ENCODE results near the gene ACER3. TPM values are rescaled to one million over a fixed set of nuclear protein-coding genes. Genes with fewer than 3 reads are reported as not detected.
"Not testable (repeated sequence)": the region's sequence is repeated elsewhere in the genome, so short reads cannot be mapped to it uniquely, and the experiment has no call there.

The ACER3 gene
- total and polyA plus RNA-seq, 8 donors, result 2.1 to 25.9 (median 8.5) TPM

- Histone ChIP-seq H3K9me3 (no peaks in the 10 kb centered on the region), H3K4me3 (no peak overlapping the region), H3K4me1 (no peaks in the 10 kb centered on the region), H3K27ac (no peak overlapping the region), H3K36me3 (peaks cover 0 to 7% (median 5%) of the 10 kb centered on the region in 4 donors), H3K27me3 (no peaks in the 10 kb centered on the region)
- intact Hi-C loops (cut with DNase I; ENCODE audit: low total_unique reads), result no loop called here
- 91 to 100% (median 98%) methylated on average over 2 of the region's 2 CpGs for WGBS, 5 donors
- TF ChIP-seq EP300 (IDR thresholded peaks at IDR 0.05) (no peak), CTCF (IDR thresholded peaks at IDR 0.05) (no peak), POLR2A (IDR thresholded peaks at IDR 0.05) (no peak), POLR2AphosphoS5 (IDR thresholded peaks at IDR 0.05) (no peak)
- no peak for DNase-seq
Observed at GRCh38 chr11:77002776-77003175, 142.1 kb downstream of the ACER3 start.

DNA sequence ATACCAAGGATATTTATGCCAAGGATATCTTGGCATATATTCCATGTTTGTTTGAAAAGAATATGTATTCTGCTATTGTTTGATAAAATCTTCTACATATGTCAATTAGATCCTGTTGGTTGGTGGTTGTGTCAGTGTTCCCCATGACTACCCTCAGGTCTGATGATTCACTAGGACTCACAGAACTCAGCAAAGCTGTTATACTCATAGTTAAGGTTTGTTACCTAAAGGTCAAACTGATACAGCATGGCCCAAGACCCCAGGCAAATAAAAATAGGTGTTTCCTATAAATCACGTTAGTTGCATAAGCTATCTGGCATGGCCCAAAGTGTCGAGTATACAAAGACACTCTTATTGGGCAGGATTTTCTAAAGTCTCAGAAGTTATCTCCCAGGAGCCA, 143.2 kb downstream of the ACER3 start:
- Histone ChIP-seq H3K4me3 (no peak overlapping the region), H3K36me3 (peaks cover 0 to 9% (median 4%) of the 10 kb centered on the region in 4 donors), H3K27me3 (no peaks in the 10 kb centered on the region), H3K9me3 (no peaks in the 10 kb centered on the region), H3K27ac (no peak overlapping the region), H3K4me1 (no peaks in the 10 kb centered on the region)
- TF ChIP-seq POLR2A (IDR thresholded peaks at IDR 0.05) (no peak), POLR2AphosphoS5 (IDR thresholded peaks at IDR 0.05) (no peak), CTCF (IDR thresholded peaks at IDR 0.05) (no peak), EP300 (IDR thresholded peaks at IDR 0.05) (no peak)
- DNase-seq, result no peak
- intact Hi-C loops (cut with DNase I; ENCODE audit: low total_unique reads), result no loop called here
- WGBS, 5 donors, result 39 to 69% (median 44%) methylated on average over 2 of the region's 2 CpGs

DNA sequence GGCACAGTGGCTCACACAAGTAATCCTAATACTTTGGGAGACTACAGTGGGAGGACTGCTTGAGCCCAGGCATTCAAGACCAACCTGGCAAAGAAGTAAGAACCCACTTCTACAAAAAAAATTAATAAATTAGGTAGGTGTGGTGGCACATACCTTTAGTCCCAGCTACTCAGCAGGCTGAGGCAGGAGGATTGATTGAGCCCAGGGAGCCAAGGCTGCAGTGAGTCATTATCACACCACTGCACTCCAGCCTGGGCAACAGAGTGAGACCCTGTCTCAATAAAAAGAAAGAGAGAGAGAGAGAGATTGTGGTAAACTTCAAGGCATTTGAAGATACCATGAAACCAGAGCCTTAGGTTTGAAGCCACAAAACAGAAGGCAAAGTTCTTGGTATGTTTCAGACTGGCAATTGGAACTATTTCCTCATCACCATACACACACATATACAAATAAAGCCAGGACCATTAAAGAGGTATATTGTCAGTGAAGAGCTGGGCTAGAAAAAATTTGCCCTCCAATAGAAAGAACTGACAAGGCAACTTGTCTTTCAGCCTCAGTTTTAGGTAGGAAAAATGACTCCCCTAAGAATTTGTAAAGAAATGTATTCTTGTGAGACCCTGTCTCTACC, 148.9 kb downstream of the ACER3 start:
- Histone ChIP-seq H3K4me1 (no peaks in the 10 kb centered on the region), H3K9me3 (no peaks in the 10 kb centered on the region), H3K4me3 (no peak overlapping the region), H3K36me3 (peaks cover 0 to 17% (median 10%) of the 10 kb centered on the region in 4 donors), H3K27ac (no peak overlapping the region), H3K27me3 (no peaks in the 10 kb centered on the region)
- TF ChIP-seq CTCF (IDR thresholded peaks at IDR 0.05), result no peak
- TF ChIP-seq EP300 (IDR thresholded peaks at IDR 0.05), result no peak
- no peak for TF ChIP-seq POLR2AphosphoS5 (IDR thresholded peaks at IDR 0.05)
- no peak for TF ChIP-seq POLR2A (IDR thresholded peaks at IDR 0.05)
- DNase-seq, result no peak
- intact Hi-C loops (cut with DNase I; ENCODE audit: low total_unique reads), result no loop called here

- H3K27ac ChIP-seq, result no peak overlapping the region
- DNase-seq, result no peak
- peaks cover 0 to 35% (median 14%) of the 10 kb centered on the region in 4 donors for H3K36me3 ChIP-seq
- H3K4me1 ChIP-seq, result peaks cover 0 to 13% (median 2%) of the 10 kb centered on the region in 4 donors
- H3K4me3 ChIP-seq, result no peak overlapping the region
- TF ChIP-seq EP300 (IDR thresholded peaks at IDR 0.05) (no peak), POLR2A (IDR thresholded peaks at IDR 0.05) (no peak), POLR2AphosphoS5 (IDR thresholded peaks at IDR 0.05) (no peak), CTCF (IDR thresholded peaks at IDR 0.05) (no peak)
- no peaks in the 10 kb centered on the region for H3K27me3 ChIP-seq
- intact Hi-C loops (cut with DNase I; ENCODE audit: low total_unique reads), result no loop called here
- no peaks in the 10 kb centered on the region for H3K9me3 ChIP-seq
- 91 to 98% (median 97%) methylated on average over 2 of the region's 2 CpGs for WGBS, 5 donors
Observed at GRCh38 chr11:77014669-77015068, 154.0 kb downstream of the ACER3 start.

- H3K27me3 ChIP-seq; intact Hi-C loops (cut with DNase I; ENCODE audit: low total_unique reads); H3K9me3 ChIP-seq; DNase-seq; H3K27ac ChIP-seq; H3K4me3 ChIP-seq: not testable (repeated sequence)
- 58 to 73% (median 72%) methylated on average over 2 of the region's 2 CpGs for WGBS, 5 donors
- H3K36me3 ChIP-seq, result peaks cover 0 to 26% (median 14%) of the 10 kb centered on the region in 4 donors
- peaks cover 0 to 26% (median 3%) of the 10 kb centered on the region in 4 donors for H3K4me1 ChIP-seq
Observed at GRCh38 chr11:77018396-77018924, 157.7 kb downstream of the ACER3 start.
